Measurements from ENCODE around the gene C1orf216. TPM values are rescaled to one million over a fixed set of nuclear protein-coding genes. Genes with fewer than 3 reads are reported as not detected.

Gene C1orf216
- total and polyA plus RNA-seq, 2 of the 8 experiments (the other 6 are each of a cell fraction or from before 2014, with no cell fraction given) = 7.5 to 10.8 TPM

GRCh38 chr1:35691080-35691479 lies 27.6 kb downstream of the C1orf216 start (continued):
- no peak for TF ChIP-seq CHD7 (IDR thresholded peaks at IDR 0.05; ENCODE audit: insufficient replicate concordance, low read length)
- TF ChIP-seq GABPA (IDR thresholded peaks at IDR 0.05; ENCODE audit: borderline replicate concordance, insufficient read depth, low read length) = no peak
- no peak for TF ChIP-seq KDM4A (IDR thresholded peaks at IDR 0.05; ENCODE audit: low read depth, low read length, severe bottlenecking)
- TF ChIP-seq YY1 (IDR thresholded peaks at IDR 0.05; ENCODE audit: low read depth, low read length) = no peak
- TF ChIP-seq SAP30 (IDR thresholded peaks at IDR 0.05; ENCODE audit: insufficient read depth, insufficient replicate concordance, low read length) = no peak
- TF ChIP-seq SUZ12 (IDR thresholded peaks at IDR 0.05; ENCODE audit: low read length) = no peak
- no peak for TF ChIP-seq CBX5 (IDR thresholded peaks at IDR 0.05; ENCODE audit: low read depth, low read length)
- TF ChIP-seq TCF12 (IDR thresholded peaks at IDR 0.05; ENCODE audit: low read depth, low read length) = no peak
